GM10266 (cell line): ENCODE measurements around the gene POU2AF2.

ENCODE experiments used
- DNase-seq: peaks from one replicate; pipeline ENCODE4 v3.0.0; 2012; ENCODE audit errors: extremely low spot score
- TF ChIP-seq, protein P1 (sequence below): IDR thresholded peaks from 2 replicates; pipeline ENCODE4 v1.5.1; 2012; ENCODE audit warnings: mild to moderate bottlenecking, low read depth; ENCODE audit not compliant: control insufficient read depth, insufficient read depth; ENCODE audit errors: missing control alignments

The POU2AF2 gene

DNA sequence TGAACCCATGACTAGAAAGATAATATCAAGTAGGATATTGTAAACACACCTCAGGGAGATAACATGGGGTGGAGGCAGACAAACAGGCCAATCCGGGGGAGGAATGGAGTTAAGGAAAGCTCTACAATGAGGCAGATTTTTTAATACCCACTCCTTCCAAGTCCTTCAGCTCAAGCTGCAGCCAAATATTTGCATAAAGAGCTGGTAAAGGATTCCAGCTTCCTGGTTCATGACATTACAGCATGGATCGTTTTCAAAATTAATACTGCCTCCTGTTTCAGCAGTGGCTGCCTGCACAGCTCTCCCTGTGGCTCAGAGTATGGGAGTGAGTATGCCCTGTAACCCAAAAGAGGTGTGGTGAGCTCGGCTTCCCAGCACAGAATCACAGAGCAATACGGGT is 57.9 kb downstream of the POU2AF2 start:
- no peak for DNase-seq
- TF ChIP-seq, protein P1, sequence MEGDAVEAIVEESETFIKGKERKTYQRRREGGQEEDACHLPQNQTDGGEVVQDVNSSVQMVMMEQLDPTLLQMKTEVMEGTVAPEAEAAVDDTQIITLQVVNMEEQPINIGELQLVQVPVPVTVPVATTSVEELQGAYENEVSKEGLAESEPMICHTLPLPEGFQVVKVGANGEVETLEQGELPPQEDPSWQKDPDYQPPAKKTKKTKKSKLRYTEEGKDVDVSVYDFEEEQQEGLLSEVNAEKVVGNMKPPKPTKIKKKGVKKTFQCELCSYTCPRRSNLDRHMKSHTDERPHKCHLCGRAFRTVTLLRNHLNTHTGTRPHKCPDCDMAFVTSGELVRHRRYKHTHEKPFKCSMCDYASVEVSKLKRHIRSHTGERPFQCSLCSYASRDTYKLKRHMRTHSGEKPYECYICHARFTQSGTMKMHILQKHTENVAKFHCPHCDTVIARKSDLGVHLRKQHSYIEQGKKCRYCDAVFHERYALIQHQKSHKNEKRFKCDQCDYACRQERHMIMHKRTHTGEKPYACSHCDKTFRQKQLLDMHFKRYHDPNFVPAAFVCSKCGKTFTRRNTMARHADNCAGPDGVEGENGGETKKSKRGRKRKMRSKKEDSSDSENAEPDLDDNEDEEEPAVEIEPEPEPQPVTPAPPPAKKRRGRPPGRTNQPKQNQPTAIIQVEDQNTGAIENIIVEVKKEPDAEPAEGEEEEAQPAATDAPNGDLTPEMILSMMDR = no peak

DNA sequence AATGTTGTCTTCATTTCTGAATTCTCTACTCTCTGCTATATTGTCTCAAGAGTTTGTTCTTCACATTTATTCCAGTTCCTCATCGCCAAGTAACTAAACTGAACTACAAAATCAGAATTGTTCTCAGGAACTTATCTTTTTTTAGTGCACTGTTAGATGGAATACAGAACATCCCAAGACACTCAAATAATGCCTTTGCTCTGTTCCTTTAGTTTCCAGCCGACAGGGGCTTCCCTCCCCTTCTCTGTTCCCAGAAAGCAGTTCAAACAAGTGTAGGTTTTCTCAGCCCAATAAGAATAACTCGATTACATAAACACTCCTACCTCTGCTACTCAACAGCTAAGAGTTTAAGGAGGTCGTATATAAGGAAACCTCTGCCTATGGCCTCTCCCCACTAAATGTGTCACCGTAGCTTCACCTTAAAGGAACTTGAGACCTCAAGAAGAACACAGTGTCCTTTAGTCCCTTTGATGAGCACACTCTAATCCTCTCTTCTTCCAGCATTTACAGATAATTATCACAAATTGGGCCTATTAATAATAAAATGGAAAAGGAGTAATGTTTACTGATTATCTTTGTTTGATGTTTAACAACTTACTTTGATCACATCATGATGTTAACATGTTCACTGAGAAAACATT is 59.8 kb downstream of the POU2AF2 start:
- TF ChIP-seq, protein P1 = no peak
- no peak for DNase-seq

DNA sequence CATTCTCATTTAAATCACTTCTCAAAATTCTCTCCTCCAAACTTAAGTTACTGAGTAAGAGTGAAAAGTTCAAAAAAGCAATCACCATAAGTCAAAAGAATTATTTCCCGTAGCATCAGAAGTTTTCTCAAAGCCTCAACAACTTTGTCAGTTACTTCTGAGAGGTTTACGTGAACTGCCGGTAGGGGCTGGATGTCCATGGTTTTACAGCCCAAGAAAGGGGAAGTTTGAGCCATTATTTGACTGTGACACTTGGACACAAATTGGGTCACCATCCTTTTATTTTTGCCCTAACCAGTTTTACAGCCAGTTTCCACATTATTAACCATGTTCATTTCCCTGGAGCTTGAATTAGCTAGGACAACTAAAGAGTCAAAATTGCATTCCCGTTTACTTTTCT is 60.4 kb downstream of the POU2AF2 start:
- DNase-seq = no peak
- TF ChIP-seq, protein P1 = no peak

DNA sequence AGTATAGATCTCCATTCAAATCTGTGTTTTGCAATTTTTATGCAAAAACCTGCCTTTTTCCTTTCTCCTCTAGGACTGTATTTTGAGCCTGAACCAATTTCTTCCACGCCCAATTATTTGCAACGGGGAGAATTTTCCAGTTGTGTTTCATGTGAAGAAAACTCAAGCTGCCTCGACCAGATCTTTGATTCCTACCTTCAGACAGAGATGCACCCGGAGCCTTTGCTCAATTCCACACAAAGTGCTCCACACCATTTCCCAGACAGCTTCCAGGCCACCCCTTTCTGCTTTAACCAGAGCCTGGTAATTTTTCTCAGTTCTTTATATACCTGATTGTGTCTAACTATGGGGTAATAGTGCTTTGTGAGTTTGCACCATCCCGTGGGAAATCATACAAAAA is 60.8 kb downstream of the POU2AF2 start:
- no peak for DNase-seq
- TF ChIP-seq, protein P1 = no peak

DNA sequence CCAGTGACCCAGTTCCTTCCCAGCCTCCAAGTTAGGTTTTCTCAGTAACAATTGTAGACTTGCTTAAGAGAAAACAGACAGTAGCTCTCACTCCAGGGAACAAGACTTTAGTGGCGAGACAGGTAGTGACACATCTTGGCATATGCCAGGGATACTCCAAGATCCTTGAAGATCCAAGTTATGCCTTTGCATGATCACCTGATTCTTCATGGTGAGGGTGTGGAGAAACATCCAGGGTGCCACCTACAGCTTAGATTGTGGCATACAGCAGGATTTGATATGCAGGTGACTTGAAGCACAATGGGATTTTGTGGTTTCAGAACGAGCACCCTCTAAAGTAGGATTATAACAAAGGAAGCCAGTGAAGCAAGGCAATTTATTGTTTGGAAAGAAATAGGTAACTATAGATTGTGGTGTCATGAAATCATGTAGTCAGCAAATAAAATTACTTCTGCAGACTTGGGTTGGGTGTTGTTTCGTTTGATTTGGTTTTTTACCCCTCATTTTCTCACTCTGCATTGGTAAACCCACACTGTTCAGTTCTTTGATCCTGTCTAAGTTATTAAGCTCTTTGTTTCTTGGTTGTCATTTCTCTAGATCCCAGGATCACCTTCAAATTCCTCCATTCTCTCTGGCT is 62.1 kb downstream of the POU2AF2 start:
- no peak for DNase-seq
- TF ChIP-seq, protein P1 = no peak

DNA sequence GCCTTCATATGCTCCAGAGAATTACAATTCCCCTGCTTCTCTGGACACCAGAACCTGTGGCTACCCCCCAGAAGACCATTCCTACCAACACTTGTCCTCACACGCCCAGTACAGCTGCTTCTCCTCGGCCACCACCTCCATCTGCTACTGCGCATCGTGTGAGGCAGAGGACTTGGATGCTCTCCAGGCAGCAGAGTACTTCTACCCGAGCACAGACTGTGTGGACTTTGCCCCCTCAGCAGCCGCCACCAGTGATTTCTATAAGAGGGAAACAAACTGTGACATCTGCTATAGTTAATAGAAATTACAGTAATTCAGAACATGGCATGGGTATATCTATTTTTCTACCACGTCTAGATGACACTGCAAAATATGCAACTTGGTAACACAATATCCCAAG is 62.6 kb downstream of the POU2AF2 start:
- DNase-seq = no peak

DNA sequence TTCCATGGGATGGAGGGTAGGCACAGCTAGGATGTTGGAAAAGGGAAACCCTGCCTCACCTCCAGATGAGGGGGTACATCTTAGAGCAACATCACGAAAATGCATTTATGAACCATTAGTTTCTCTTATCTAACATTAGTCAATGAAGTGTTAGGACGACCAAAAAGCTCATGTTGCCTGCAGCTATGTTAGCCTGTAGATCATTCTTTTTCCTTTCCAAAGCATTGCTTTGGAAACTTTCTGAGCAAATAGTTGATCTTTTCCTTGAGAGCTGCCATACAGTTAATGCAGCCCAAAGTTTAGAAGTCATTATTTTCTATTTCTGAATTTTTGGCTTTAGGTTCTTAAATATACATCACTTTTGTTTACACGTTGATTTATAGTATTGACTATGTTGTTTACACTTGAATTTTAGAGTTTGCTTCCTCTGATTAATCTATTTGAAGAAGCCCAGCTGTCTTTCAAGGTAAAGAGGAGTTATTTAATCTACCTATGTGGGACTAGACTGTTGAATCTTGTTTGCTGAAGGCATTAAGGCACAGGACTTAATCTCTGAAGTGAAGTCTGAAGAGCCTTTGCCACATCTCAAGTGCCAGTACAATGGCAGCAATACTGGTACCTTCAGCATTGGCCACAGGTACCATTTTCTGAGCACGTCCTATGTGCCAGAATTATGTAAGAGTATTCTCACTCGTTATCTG is 63.8 kb downstream of the POU2AF2 start:
- no peak for DNase-seq
- TF ChIP-seq, protein P1 = no peak

More for the DNA sequence above, 62.6 kb downstream of the POU2AF2 start:
- TF ChIP-seq, protein P1 = no peak
